Calu3 (cell line): ENCODE measurements around the gene APCDD1L. TPM values are rescaled to one million over a fixed set of nuclear protein-coding genes. Genes with fewer than 3 reads are reported as not detected.
"Not testable (repeated sequence)": the region's sequence is repeated elsewhere in the genome, so short reads cannot be mapped to it uniquely, and the experiment has no call there.

Experiments
- BruUV-seq: library from RNA; stranded (reverse); fragments of 400-500 nt; replicated peaks from 2 replicates; lab custom pipeline; 2021; lab: Mats Ljungman, UMichigan
- CTCF ChIA-PET: fragments of 300-600 bp; sonication (Branson Sonifier 250); formaldehyde crosslinking; loops from one replicate; lab custom pipeline; 2022; ENCODE audit warnings: antibody characterized with exemption; lab: Charles Lee
- DNase-seq: peaks from one replicate; pipeline ENCODE4 v3.0.0; 2022
- H3K27ac Mint-ChIP-seq: one replicate; pipeline ENCODE4 v1.8.0; 2022; ENCODE audit warnings: mixed read lengths; ENCODE audit not compliant: unreplicated experiment
- H3K27me3 Mint-ChIP-seq: one replicate; pipeline ENCODE4 v1.8.0; 2022; ENCODE audit warnings: mixed read lengths; ENCODE audit not compliant: unreplicated experiment
- H3K36me3 Mint-ChIP-seq: one replicate; pipeline ENCODE4 v1.8.0; 2022; ENCODE audit warnings: mild to moderate bottlenecking, moderate library complexity, mixed read lengths; ENCODE audit not compliant: insufficient read depth, unreplicated experiment
- H3K4me1 Mint-ChIP-seq: one replicate; pipeline ENCODE4 v1.8.0; 2022; ENCODE audit warnings: mild to moderate bottlenecking, low read depth, mixed read lengths; ENCODE audit not compliant: unreplicated experiment
- H3K4me3 Mint-ChIP-seq: one replicate; pipeline ENCODE4 v1.8.0; 2022; ENCODE audit warnings: mild to moderate bottlenecking, low read depth, moderate library complexity, mixed read lengths; ENCODE audit not compliant: unreplicated experiment
- H3K9me3 Mint-ChIP-seq: one replicate; pipeline ENCODE4 v1.8.0; 2022; ENCODE audit warnings: low read depth, mixed read lengths; ENCODE audit not compliant: unreplicated experiment
- intact Hi-C: fragments of 100-400 bp; cut with micrococcal nuclease; formaldehyde crosslinking; loops from one replicate; pipeline ENCODE4 v1.10.0; 2022; ENCODE audit not compliant: unreplicated experiment
- total RNA-seq: library from RNA; stranded (reverse); gene quantifications from 2 replicates; pipeline ENCODE4 v1.2.3, GENCODE V29; 2022
- TF ChIP-seq, protein P1 (sequence below): fragments of 200-600 bp; IDR thresholded peaks from one replicate; pipeline ENCODE4 v1.8.0; 2022; ENCODE audit warnings: antibody characterized with exemption; ENCODE audit not compliant: unreplicated experiment

APCDD1L gene
- total RNA-seq, 1 experiment from 2014 or later, result not detected

DNA sequence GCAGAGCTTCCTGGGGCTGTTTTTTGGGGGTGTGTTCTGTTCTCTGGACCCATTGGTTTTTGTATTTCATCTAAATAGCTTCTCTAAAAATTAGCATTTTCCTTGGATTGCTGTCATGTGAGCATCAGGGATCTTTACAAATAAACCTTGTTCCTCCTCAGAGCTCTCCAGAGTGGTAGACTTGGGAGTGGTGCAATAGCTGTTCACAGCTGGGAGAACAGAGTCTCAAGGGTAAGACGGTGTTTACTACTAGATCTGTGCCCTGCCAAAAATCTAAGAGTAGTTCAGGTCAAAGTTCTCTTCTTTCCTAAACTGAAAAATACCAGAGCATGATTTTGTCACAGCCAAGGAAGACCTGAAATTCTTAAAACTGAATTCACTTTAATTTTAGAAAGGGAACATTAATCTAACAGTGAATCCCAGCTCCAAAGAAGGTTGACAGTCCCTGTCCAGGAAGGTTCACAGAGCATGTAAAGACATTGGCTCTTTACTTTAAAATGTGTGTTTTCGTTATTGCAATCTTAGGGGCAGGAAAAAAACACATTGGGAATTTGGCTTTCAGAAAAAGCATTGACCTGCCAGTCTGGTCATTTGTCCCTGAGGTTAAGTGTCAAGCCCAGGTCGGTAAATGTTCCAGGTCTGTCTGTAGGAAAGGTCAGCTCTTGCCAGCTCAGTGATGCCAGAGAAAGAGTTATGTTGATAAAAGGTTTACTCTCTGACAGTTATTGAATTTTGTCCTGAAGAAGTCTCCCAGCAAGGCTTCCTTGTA, 82.8 kb downstream of the APCDD1L start:
- DNase-seq, result no peak
- Mint-ChIP-seq H3K4me3 (no peak overlapping the region), H3K4me1 (peaks cover 45% of the 10 kb centered on the region), H3K36me3 (peaks cover 22% of the 10 kb centered on the region), H3K27ac (peak overlapping the region; percentile 52), H3K27me3 (no peaks in the 10 kb centered on the region), H3K9me3 (no peaks in the 10 kb centered on the region)
- intact Hi-C loops, result loop anchor here (10.0 kb wide), 1 partner anchor 178 kb away; no protein-coding TSS in a partner anchor
- TF ChIP-seq, protein P1, sequence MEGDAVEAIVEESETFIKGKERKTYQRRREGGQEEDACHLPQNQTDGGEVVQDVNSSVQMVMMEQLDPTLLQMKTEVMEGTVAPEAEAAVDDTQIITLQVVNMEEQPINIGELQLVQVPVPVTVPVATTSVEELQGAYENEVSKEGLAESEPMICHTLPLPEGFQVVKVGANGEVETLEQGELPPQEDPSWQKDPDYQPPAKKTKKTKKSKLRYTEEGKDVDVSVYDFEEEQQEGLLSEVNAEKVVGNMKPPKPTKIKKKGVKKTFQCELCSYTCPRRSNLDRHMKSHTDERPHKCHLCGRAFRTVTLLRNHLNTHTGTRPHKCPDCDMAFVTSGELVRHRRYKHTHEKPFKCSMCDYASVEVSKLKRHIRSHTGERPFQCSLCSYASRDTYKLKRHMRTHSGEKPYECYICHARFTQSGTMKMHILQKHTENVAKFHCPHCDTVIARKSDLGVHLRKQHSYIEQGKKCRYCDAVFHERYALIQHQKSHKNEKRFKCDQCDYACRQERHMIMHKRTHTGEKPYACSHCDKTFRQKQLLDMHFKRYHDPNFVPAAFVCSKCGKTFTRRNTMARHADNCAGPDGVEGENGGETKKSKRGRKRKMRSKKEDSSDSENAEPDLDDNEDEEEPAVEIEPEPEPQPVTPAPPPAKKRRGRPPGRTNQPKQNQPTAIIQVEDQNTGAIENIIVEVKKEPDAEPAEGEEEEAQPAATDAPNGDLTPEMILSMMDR, result no peak
- CTCF ChIA-PET, result interaction anchor here (0.6 to 1.3 kb wide), 3 partner anchors 27 to 1110 kb away, joined by 3 to 4 read pairs (median 3); no protein-coding TSS in a partner anchor
- no TSS peak for BruUV-seq

DNA sequence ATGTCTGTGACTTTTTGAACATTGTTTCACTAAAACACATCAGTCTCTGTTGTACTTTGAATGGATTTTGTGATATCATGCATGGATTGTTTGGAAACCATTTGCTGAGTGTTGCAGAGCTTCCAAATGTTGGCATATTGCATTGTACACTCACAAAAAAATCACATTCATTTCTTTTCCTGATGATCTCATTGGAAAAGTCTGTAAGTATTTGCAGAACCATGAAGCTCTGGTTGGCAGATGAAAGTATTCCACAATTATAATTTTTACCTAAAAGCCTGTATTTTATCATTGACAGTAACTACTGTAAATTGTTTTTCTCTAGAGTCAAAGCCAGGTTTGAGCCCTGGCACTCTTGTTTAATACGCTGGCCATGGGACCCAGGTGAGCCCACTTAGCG, 84.1 kb downstream of the APCDD1L start:
- H3K27me3 Mint-ChIP-seq, result no peaks in the 10 kb centered on the region
- intact Hi-C loops, result loop anchor here (10.0 kb wide), 1 partner anchor 176 kb away; no protein-coding TSS in a partner anchor
- BruUV-seq, result no TSS peak
- peaks cover 39% of the 10 kb centered on the region for H3K4me1 Mint-ChIP-seq
- DNase-seq, result no peak
- CTCF ChIA-PET, result interaction anchor here (0.6 to 1.1 kb wide), 4 partner anchors 17 to 40 kb away, joined by 3 read pairs; no protein-coding TSS in a partner anchor
- TF ChIP-seq, protein P1, result no peak
- H3K4me3 Mint-ChIP-seq, result no peak overlapping the region
- peaks cover 11% of the 10 kb centered on the region for H3K36me3 Mint-ChIP-seq
- no peaks in the 10 kb centered on the region for H3K9me3 Mint-ChIP-seq
- no peak overlapping the region for H3K27ac Mint-ChIP-seq

DNA sequence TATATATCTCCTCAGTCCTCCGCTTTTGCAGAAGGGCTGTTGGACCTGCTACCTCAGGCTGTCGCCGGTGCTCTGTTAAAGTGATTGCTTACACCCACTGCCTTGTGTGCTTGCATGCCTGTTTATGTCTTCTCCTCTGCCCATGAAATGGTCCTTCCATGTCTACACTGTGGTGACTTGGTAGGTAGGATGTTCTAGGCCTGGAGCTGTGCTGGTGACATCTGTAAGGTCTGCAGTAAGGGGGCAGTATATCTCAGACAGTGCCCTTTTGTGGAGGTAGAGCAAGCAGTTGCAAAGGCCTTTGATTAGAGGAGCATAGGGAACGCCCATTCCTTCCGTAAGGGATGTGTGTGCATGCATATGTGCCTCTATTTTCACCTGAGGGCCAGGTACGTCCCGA, 85.9 kb downstream of the APCDD1L start:
- intact Hi-C loops, result no loop called here
- no peak overlapping the region for H3K4me3 Mint-ChIP-seq
- no peak overlapping the region for H3K27ac Mint-ChIP-seq
- TF ChIP-seq, protein P1, result no peak
- peaks cover 34% of the 10 kb centered on the region for H3K4me1 Mint-ChIP-seq
- H3K36me3 Mint-ChIP-seq, result peaks cover 17% of the 10 kb centered on the region
- H3K27me3 Mint-ChIP-seq, result no peaks in the 10 kb centered on the region
- DNase-seq, result no peak
- no peaks in the 10 kb centered on the region for H3K9me3 Mint-ChIP-seq
- CTCF ChIA-PET, result no interaction called here
- BruUV-seq, result no TSS peak

DNA sequence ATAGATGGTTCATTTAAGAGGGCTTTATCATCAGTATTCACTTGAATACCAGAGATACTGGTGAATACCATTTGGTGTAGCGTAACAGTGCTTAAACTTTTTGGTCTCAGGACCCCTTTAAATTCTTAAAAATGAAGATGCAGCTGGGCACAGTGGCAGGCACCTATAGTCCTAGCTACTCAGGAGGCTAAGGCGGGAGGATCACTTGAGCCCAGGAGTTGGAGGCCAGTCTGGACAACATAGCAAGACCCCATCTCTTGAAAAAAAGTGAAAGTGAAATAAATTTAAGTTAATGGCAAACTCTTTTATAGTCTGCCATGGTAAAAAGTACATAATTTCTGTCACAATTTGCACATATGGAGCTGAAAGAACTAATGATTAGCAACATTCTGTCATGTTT, 86.8 kb downstream of the APCDD1L start:
- H3K4me1 Mint-ChIP-seq, result peaks cover 26% of the 10 kb centered on the region
- no TSS peak for BruUV-seq
- peaks cover 17% of the 10 kb centered on the region for H3K36me3 Mint-ChIP-seq
- H3K4me3 Mint-ChIP-seq, result no peak overlapping the region
- CTCF ChIA-PET, result no interaction called here
- no peaks in the 10 kb centered on the region for H3K27me3 Mint-ChIP-seq
- TF ChIP-seq, protein P1, result no peak
- no peak for DNase-seq
- no peak overlapping the region for H3K27ac Mint-ChIP-seq
- intact Hi-C loops, result no loop called here
- no peaks in the 10 kb centered on the region for H3K9me3 Mint-ChIP-seq

DNA sequence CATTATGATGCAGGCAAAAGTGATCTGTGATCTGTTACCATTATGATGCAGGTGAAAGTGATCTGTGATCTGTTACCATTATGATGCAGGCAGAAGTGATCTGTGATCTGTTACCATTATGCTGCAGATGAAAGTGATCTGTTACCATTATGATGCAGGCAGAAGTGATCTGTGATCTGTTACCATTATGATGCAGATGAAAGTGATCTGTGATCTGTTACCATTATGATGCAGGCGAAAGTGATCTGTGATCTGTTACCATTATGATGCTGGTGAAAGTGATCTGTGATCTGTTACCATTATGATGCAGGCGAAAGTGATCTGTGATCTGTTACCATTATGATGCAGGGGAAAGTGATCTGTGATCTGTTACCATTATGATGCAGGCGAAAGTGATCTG, 87.6 kb downstream of the APCDD1L start:
- intact Hi-C loops, H3K4me3 Mint-ChIP-seq, H3K27me3 Mint-ChIP-seq, BruUV-seq, DNase-seq, CTCF ChIA-PET, H3K27ac Mint-ChIP-seq, H3K9me3 Mint-ChIP-seq: not testable (repeated sequence)
- Mint-ChIP-seq H3K36me3 (peaks cover 17% of the 10 kb centered on the region), H3K4me1 (peaks cover 19% of the 10 kb centered on the region)
